AG10803 (cell line): ENCODE measurements around the gene MYL5.

ENCODE experiments used
- DNase-seq: peaks from one replicate; pipeline ENCODE4 v3.0.0; 2010; ENCODE audit warnings: low read depth
- H3K4me3 ChIP-seq: 2 replicates; pipeline ENCODE4 v1.5.1; 2011; ENCODE audit warnings: mild to moderate bottlenecking, low read length, control low read depth
- TF ChIP-seq, protein P1 (sequence below): conservative IDR thresholded peaks from 2 replicates; pipeline ENCODE4 v1.5.1; 2011; ENCODE audit warnings: mild to moderate bottlenecking, low read length, control low read depth, inconsistent platforms

MYL5 gene

GRCh38 chr4:650951-651883 is 23.1 kb upstream of the MYL5 start:
- DNase-seq, result no peak
- no peak overlapping the region for H3K4me3 ChIP-seq
- TF ChIP-seq, protein P1, sequence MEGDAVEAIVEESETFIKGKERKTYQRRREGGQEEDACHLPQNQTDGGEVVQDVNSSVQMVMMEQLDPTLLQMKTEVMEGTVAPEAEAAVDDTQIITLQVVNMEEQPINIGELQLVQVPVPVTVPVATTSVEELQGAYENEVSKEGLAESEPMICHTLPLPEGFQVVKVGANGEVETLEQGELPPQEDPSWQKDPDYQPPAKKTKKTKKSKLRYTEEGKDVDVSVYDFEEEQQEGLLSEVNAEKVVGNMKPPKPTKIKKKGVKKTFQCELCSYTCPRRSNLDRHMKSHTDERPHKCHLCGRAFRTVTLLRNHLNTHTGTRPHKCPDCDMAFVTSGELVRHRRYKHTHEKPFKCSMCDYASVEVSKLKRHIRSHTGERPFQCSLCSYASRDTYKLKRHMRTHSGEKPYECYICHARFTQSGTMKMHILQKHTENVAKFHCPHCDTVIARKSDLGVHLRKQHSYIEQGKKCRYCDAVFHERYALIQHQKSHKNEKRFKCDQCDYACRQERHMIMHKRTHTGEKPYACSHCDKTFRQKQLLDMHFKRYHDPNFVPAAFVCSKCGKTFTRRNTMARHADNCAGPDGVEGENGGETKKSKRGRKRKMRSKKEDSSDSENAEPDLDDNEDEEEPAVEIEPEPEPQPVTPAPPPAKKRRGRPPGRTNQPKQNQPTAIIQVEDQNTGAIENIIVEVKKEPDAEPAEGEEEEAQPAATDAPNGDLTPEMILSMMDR, result no peak

GRCh38 chr4:651884-652642 is 22.3 kb upstream of the MYL5 start:
- TF ChIP-seq, protein P1, result no peak

DNA sequence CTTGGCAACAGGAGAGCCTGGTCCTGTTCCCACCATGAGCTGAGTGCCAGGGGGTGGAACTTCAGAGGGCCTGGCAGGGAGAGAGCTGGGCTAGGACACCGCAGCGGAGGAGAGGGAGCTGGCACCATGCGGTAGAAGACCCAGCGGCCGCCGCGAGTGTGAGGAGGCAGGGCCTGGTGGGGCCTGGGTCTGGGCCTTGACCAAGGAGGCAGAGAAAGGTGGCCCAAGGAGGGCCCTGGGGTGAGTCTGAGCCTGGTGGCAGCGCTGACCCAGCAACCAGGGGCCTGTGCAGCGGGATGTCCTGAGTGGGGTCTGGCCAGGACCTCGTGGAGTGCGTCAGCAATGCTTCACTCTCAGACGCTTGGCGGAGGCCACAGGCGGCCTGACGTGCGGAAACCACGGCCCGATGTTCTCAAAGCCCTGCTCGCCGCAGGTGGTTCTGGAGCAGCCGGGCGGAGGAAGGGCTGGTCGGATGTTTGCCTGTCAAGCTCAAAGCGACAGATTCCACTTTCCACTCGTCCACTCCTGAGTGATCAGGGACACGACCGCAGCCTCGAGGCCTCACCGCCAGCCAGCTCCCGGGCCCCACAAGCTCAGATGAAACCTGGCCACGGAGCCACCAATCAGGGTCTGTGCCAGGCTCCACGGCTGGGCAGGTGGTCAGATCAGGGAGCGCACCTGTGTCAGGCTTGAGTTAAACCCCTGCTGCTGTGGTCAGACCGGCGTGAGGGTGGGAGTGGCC is 21.1 kb upstream of the MYL5 start:
- no peak overlapping the region for H3K4me3 ChIP-seq
- no peak for DNase-seq
- TF ChIP-seq, protein P1, result no peak

More at GRCh38 chr4:651884-652642, 22.3 kb upstream of the MYL5 start:
- DNase-seq, result no peak
- H3K4me3 ChIP-seq, result no peak overlapping the region

- no peak for DNase-seq
- H3K4me3 ChIP-seq, result no peak overlapping the region
- TF ChIP-seq, protein P1, result no peak
Measured at GRCh38 chr4:653831-654502, 20.4 kb upstream of the MYL5 start.

DNA sequence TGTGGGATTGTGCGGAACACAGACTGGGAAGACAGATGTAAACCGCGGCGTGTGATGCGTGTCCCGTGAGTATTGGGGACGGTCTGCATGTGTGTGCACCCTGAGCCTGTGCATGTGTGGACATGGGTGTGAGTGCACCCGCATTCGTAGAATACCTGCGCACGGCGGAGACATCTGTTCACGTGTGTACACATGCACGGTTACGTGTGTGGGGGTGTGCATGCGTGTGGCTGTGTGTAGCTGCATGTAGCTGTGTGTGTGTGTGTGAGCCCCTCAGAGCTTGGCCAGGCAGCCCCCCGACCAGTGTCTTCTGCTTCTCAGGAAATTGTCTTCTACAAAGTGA is 19.9 kb upstream of the MYL5 start:
- TF ChIP-seq, protein P1, result no peak
- no peak overlapping the region for H3K4me3 ChIP-seq
- no peak for DNase-seq

- TF ChIP-seq, protein P1, result no peak
- DNase-seq, result no peak
- H3K4me3 ChIP-seq, result no peak overlapping the region
Measured at GRCh38 chr4:654871-655463, 19.4 kb upstream of the MYL5 start.
